GM18951 (cell line): ENCODE results near the gene EPS15.
"Not testable (repeated sequence)": the region's sequence is repeated elsewhere in the genome, so short reads cannot be mapped to it uniquely, and the experiment has no call there.

ENCODE experiments used
- POLR2A ChIP-seq: IDR thresholded peaks from 4 replicates; pipeline ENCODE4 v1.6.1; 2011; ENCODE audit warnings: mild to moderate bottlenecking; ENCODE audit not compliant: insufficient read length, insufficient read depth; ENCODE audit errors: extremely low read depth
- in situ Hi-C: fragments of 300-500 bp; cut with MboI; formaldehyde crosslinking; loops from one replicate; pipeline ENCODE4 v1.12.0; 2022; ENCODE audit warnings: low sequenced_read_pairs, mixed read lengths, inconsistent platforms; ENCODE audit not compliant: unreplicated experiment

EPS15 gene

DNA sequence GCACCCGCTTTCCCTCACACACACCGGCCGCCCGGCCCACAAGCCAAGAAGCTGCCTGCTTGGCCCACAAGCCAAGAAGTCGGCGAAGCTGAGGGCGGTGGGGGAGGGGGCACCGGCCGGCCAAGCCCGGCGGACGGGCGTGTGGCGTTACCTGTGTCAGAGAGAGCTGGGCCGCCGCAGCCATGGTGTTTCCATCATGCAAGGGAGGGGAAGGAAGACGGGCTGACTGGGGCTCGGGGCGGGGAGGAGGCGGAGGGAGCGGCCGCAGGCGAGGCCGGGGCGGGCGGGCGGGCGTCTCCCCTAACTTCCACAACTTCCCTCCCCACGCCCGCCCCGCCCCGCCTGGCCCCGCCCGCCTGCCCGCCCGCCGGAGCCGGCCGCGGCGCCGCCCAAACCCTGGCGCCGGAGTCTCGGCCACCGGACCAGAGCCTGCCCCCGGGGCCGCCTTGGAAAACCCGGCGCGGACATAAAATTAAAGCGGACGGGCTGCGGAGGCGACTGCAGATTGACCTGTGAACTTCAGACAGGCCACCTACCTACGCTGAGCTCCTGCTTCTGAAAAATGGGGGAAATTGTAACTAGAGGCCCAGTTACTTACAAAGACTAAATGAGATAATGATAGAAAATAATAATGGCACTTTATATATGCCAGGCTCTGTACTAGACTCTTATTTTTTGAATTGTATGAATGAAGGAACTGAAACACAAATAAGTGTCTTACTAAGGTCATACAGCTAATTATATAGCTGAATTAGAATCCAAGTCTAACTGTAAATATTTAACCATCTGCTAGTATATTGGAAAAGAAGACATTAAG is at the start of gene EPS15:
Gene EPS15, minus strand, starts transcription at position 219 of the 817 bp plus-strand sequence. Its CDS starts 35 bp downstream, at position 184.
- peak; percentile 82 for TF ChIP-seq POLR2A
- in situ Hi-C loops, result no loop called here

DNA sequence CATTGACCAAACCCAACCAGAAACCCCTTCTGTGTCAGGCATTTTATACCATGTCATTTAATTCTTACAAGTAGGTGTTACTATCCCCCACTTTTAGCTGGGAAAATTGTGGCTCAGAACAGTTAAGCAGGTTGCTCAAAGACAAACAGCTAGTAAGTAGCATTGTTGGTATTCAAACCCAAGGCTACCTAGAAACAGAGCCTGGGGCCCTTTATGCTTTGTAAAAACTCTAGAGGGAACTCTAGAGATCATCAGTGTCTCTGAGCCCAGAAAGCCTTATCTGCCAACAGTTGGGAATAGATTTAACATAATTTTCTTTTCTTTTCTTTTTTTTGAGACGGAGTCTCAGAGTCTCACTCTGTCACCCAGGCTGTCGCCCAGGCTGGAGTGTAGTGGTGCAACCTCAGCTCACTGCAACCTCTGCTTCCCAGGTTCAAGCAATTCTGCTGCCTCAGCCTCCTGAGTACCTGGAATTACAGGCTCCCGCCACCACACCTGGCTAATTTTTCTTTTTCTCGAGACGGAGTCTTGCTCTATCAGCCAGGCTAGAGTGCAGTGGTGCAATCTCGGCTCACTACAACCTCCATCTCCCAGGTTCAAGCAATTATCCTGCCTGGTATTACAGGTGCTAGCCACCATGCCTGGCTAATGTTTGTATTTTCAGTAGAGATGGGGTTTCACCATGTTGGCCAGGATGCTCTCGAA is 49.3 kb upstream of the EPS15 start:
- in situ Hi-C loops, result no loop called here

DNA sequence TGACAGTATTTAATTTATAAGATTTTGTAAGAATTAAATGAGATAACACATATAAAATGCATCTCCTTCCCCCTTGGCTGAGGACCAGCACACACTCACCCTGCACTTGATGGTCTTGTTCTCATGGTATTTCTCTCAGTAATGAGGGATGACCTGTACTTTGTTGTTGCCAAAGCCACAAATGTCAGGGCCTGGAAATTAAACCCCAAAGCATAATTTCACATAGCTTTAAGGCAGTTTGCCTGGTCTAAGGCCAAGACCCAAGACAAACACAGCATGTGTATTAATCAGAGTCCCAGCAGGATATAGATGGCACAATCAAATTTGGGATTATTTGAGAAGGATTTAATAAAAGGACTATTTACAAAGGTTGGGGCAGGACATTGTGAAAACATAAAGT is 48.6 kb upstream of the EPS15 start:
- no peak for TF ChIP-seq POLR2A
- in situ Hi-C loops, result no loop called here

More for the DNA sequence above, 49.3 kb upstream of the EPS15 start:
- no peak for TF ChIP-seq POLR2A

DNA sequence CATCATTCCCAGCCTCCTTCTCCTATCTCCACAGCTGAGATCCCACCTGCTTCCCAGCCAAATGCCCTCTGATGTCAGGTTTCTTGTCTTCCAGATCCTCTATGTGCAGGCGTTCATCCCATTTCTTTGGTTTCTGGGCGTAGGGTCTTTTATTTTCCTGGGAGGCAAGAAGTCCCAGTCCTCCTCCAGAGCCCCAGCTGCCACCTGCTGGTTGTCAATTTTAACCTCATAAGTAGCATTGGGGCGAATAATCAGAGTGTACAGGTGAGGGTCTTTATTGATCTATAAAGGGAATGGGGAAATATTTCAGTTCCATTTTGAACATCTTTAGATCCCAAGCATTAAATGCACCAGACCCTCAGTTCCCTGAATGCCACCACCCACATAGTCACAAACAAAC is 47.2 kb upstream of the EPS15 start:
- in situ Hi-C loops, result no loop called here
- TF ChIP-seq POLR2A, result no peak

DNA sequence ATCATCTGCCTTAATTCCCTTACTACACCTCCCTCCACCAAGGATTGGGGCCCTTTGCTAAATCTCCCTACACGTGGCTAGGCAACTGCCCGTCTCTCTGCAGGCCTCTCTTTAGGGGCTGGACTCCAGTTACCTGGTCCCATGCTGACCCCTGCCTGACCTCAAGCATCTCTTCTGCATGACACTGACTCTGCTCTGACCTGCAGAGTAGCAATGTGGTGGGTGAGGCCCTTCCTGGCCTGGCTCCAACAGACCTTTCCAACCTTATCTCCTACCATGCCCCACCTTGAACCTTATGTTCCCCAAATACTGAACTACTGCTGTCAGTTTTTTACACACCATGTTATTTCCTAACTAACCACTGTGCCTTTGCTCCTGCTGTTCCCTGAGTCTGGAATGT is 45.9 kb upstream of the EPS15 start:
- in situ Hi-C loops, result no loop called here

DNA sequence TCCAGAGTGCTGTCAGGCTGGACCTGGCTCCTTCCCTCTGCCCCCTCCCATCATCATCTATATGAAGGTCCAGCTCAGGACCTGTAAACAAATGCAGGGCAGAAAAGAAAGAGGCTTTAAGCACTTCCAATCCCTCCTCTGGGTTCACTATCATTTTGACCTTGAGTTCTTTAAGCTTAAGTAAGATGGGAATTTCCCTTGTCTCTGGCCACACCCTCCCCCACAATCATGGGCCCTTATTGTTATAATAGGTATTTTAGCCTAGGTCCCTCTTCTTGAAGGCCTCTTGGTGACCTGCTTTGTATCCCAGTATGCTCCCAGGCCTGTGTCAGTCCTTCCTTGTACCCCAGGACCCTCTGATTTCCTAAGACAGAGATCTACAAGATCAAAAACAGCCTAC is 45.1 kb upstream of the EPS15 start:
- TF ChIP-seq POLR2A, result no peak
- in situ Hi-C loops, result no loop called here

More for the DNA sequence above, 45.9 kb upstream of the EPS15 start:
- no peak for TF ChIP-seq POLR2A

DNA sequence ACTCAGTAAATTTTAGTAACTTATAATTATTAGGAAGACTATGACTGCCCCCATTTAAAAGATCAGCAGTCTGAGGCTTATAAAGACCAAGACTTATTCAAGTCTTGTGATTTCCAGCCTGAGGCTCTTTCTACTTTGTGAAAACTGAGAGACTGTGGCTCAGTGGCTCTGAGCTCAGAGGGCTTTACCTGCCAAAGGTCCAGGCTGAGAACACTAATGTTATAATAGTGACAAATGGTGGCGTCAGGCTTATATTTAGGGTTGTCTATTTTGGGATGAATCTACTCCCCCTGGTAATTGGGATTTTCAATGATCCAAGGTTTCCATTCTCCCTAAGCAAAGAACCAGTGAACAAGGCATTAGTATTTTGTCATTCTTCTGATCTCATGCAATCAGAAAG is 42.6 kb upstream of the EPS15 start:
- no peak for TF ChIP-seq POLR2A
- in situ Hi-C loops, result no loop called here

DNA sequence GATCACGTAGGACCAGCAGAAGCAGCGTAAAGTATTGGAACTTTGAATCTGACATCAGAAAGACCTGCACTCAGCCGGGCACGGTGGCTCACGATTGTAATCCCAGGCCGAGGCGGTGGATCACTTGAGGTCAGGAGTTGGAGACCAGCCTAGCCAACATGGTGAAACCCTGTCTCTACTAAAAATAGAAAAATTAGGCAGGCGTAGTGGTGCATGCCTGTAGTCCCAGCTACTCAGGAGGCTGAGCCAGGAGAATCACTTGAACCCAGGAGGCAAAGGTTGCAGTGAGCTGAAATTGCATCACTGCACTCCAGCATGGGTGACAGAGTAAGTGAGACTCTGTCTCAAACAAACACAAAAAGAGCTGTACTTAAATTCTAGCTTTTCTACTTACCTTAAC is 41.8 kb upstream of the EPS15 start:
- in situ Hi-C loops, result not testable (repeated sequence)

DNA sequence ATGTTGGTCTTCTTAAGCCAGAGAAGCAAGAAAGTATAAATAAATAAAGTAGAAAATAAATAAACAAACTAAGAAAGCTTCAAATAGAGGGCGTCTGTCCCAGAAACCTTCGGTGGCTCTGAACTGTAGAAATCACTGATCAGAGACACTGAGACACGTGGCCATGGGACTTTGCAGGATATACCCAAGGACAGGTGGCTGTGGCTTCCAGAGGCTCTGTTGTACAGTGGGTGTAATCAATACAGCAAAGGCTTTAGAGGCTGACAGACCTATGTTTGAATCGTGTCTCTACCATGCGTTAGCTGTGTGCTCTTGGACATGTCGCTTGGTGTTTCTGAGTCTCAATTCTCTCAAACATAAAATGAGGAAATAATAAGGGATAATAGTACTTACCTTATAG is 41.0 kb upstream of the EPS15 start:
- in situ Hi-C loops, result no loop called here
- TF ChIP-seq POLR2A, result no peak

DNA sequence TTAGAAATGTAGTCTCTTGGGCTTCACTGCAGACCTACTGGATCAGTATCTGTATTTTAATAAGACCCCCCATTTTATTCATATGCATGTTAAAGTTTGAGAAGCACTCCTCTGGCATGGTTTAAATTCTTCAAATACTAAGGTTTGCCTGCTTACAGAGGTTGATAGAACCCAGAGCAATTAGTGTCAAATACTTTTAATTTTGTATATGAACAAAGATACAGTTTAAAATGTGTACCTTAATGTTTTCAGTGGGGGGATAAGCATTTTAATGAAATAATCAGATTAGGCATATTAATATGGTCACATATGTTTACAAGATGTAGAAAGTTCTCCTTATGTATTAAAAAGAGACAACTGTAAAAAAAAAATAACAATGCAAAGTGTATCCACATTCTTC is 40.4 kb upstream of the EPS15 start:
- TF ChIP-seq POLR2A, result no peak
- in situ Hi-C loops, result no loop called here

DNA sequence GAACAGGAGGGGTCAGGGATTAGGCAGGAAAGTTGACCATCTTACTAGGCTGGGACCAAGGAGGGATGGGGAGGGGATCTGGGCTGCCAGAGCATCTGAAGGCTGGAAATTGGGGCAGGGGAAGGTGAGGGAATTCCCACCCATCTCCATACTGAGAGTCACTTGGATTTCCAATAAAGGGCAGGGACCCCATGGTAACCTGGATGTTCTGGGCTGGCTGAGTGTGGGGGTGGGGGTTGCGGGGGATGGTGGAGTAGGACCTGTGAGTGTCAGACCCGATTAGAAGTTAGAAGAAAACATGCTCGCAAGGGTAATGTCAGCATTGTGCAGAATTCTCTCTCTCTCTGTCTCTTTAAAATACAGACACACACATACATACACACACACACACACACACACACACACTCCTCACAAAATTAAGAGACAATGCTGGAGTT is 40.0 kb upstream of the EPS15 start:
- TF ChIP-seq POLR2A, result no peak
- in situ Hi-C loops, result no loop called here

DNA sequence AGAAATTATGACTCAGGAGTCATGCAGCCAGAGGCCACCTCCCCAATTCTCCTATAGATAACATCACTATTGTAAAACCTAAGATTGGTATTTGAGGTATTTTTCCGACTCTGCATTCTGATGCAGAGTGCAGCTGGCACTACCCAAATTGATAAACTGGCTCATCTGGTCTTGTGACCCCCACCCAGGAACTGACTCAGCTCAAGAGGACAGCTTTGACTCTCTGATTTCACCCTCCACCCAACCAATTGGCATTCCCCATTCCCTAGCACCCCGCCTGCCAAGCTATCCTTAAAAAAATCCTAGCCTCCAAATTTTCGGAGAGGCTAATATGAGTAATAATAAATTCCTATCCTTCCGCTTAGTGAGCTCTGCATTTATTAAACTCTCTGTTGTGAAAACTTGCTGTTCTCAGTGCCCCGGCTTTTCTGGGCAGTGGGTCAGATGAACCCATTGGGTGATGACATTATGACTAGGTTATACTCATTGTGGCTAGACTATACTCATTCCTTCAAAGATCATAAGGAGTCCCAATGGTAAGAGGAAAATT is 39.4 kb upstream of the EPS15 start:
- TF ChIP-seq POLR2A, result no peak
- in situ Hi-C loops, result no loop called here

DNA sequence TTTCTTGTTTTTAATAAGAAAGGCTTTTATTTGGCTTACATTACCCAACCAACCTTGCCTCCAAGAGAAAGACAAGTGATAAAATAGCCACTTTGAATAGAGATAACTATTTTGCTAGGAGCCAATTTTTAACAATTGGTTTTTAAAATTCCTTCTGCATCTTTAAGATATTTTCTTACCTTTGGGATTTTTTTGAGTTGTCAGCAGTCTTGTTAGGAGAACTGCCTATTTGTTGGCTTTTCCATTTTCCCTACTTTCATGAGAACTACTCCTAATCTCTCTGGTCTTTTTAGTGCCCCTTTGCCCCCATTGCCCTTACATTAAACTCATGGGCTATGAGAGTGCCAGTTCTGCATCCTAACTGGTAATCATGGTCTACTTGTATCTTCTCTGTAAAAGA is 38.1 kb upstream of the EPS15 start:
- no peak for TF ChIP-seq POLR2A
- in situ Hi-C loops, result no loop called here

DNA sequence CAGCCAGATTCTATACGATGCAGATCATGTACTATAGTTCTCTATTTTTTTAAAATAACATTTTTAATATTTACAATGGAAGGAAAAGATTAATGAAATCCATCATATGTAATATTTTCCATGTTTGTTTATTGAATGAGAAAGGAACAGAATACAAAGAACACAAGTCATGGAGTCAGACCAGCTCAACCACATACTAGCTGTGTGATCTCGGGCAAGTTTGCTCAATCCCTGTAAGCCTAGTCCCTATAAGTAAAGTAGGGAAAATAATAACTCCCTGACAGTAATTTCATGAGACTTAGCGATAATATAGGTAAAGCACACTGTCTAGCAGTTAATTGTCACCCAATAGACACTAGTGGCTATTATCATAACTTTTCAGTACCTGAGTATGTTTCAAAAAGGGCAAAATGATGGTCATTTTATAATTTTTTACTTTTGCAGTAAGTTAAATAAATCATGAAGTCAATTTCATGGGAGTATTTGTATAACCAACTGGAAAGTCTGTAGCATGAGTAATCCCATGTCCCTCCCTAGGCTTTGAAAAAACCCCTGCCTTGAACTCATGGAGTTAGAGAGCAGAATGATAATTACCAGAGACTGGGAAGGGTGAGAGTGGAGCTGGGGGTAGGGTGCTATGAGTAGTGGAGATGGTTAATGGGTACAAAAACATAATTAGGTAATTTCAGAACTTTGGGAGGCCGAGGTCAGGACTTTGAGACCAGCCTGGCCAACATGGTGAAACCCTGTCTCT is 37.0 kb upstream of the EPS15 start:
- TF ChIP-seq POLR2A, result no peak
- in situ Hi-C loops, result no loop called here

DNA sequence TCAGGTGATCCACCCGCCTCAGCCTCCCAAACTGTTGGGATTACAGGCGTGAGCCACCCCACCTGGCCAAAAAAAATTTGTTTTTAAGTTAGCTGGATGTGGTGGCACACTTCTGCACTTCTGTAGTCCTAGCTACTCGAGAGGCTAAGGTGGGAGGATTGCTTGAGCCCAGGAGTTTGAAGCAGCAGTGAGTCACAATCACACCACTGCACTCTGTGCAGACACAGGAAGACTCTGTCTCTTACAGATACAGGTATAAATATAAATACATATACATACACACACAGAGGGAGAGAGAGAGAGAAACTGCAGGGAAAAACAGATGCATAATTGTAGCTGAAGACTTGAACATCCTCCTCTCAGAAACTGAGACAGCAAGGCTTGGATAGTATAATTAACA is 34.8 kb upstream of the EPS15 start:
- in situ Hi-C loops, result no loop called here

More for the DNA sequence above, 34.8 kb upstream of the EPS15 start:
- no peak for TF ChIP-seq POLR2A
